HepG2 (cell line): ENCODE results near the gene RIIAD1.
"Not testable (repeated sequence)": the region's sequence is repeated elsewhere in the genome, so short reads cannot be mapped to it uniquely, and the experiment has no call there.

Experiments used
- GLI4 ChIP-seq: sonication (generic); formaldehyde crosslinking; IDR thresholded peaks from 2 replicates; pipeline ENCODE4 v1.5.1; 2020; ENCODE audit warnings: missing genetic modification reagents, mild to moderate bottlenecking, moderate library complexity, borderline replicate concordance
- ZHX1 ChIP-seq: sonication (generic); formaldehyde crosslinking; IDR thresholded peaks from 2 replicates; pipeline ENCODE4 v1.8.1; 2022; ENCODE audit warnings: low read depth, mild to moderate bottlenecking, missing genetic modification reagents

- not testable (repeated sequence) for TF ChIP-seq ZHX1, GLI4 (CRISPR knock-in tag)
Measured at GRCh38 chr1:151768351-151769066, 47.2 kb downstream of the RIIAD1 start.
